HepG2 (cell line): ENCODE measurements around the gene CIAPIN1. TPM values are rescaled to one million over a fixed set of nuclear protein-coding genes. Genes with fewer than 3 reads are reported as not detected.

Experiments
- HOXD1 ChIP-seq: sonication (generic); formaldehyde crosslinking; IDR thresholded peaks from 2 replicates; pipeline ENCODE4 v1.5.0; 2020; ENCODE audit warnings: missing genetic modification reagents
- MXD4 ChIP-seq: IDR thresholded peaks from 2 replicates; pipeline ENCODE4 v1.6.1; 2016; ENCODE audit warnings: mild to moderate bottlenecking, missing biosample characterization, missing genetic modification reagents
- NR0B2 ChIP-seq: sonication (generic); formaldehyde crosslinking; IDR thresholded peaks from 2 replicates; pipeline ENCODE4 v1.4.0; 2020; ENCODE audit warnings: mild to moderate bottlenecking, missing genetic modification reagents
- POGK ChIP-seq: sonication (generic); formaldehyde crosslinking; conservative IDR thresholded peaks from 2 replicates; pipeline ENCODE4 v1.8.0; 2022; ENCODE audit warnings: mild to moderate bottlenecking, moderate library complexity, missing genetic modification reagents
- REL ChIP-seq: sonication (generic); formaldehyde crosslinking; conservative IDR thresholded peaks from 2 replicates; pipeline ENCODE4 v1.8.0; 2022; ENCODE audit warnings: mild to moderate bottlenecking, missing genetic modification reagents, moderate library complexity
- SIN3A ChIP-seq: IDR thresholded peaks from 2 replicates; pipeline ENCODE4 v1.6.1; 2011; ENCODE audit warnings: low read depth, mild to moderate bottlenecking, control low read depth, low read length, borderline replicate concordance
- SNAI1 ChIP-seq: sonication (generic); formaldehyde crosslinking; IDR thresholded peaks from 2 replicates; pipeline ENCODE4 v1.5.0; 2020; ENCODE audit warnings: mild to moderate bottlenecking, missing genetic modification reagents, borderline replicate concordance
- ZFX ChIP-seq: sonication (generic); formaldehyde crosslinking; IDR thresholded peaks from 2 replicates; pipeline ENCODE4 v1.4.0; 2020; ENCODE audit warnings: mild to moderate bottlenecking, low read depth, missing genetic modification reagents, moderate library complexity
- ZNF605 ChIP-seq: sonication (generic); formaldehyde crosslinking; IDR thresholded peaks from 2 replicates; pipeline ENCODE4 v1.8.0; 2022; ENCODE audit warnings: mild to moderate bottlenecking, missing genetic modification reagents
- ZNF678 ChIP-seq: sonication (generic); formaldehyde crosslinking; IDR thresholded peaks from 2 replicates; pipeline ENCODE4 v1.4.0; 2020; ENCODE audit warnings: mild to moderate bottlenecking, missing genetic modification reagents
- ZNF687 ChIP-seq: sonication (generic); formaldehyde crosslinking; IDR thresholded peaks from 2 replicates; pipeline ENCODE4 v1.5.1; 2020; ENCODE audit warnings: mild to moderate bottlenecking, missing genetic modification reagents, moderate library complexity
- polyA plus RNA-seq, 8 experiments: library from polyadenylated mRNA; depleted of rRNA in 3 of 8; stranded (reverse) in 7 of 8; unstranded in 1 of 8; fragments of >200 nt; fragmentation: Illumina TruSeq in 4 of 8; extraction: Trizol in 4 of 8; gene quantifications; 2 replicates each; pipeline versions ENCODE4 v1.2.1 to v1.2.3, GENCODE V29; 2011 to 2016; ENCODE audit warnings: low read depth in 4 of 8, missing spikeins in 1 of 8, mixed read lengths in 1 of 8; ENCODE audit not compliant: insufficient read depth in 1 of 8
- total RNA-seq, 5 experiments: library from RNA; depleted of rRNA; stranded (reverse); fragments of >200 nt; fragmentation: Illumina TruSeq; extraction: Trizol; gene quantifications; 2 replicates each; pipeline ENCODE4 v1.2.3, GENCODE V29; 2016; ENCODE audit warnings: low read depth in 1 of 5
- TF ChIP-seq, protein P1 (sequence below): sonication (generic); formaldehyde crosslinking; IDR thresholded peaks from 2 replicates; pipeline ENCODE4 v1.4.0; 2020; ENCODE audit warnings: missing genetic modification reagents

CIAPIN1 gene
- total and polyA plus RNA-seq, 2 of the 13 experiments (the other 11 are each of a cell fraction or from before 2014, with no cell fraction given), result 69.3 to 89.7 TPM

GRCh38 chr16:57485091-57485915 lies 38.1 kb upstream of the CIAPIN1 start (continued):
- TF ChIP-seq, protein P1, sequence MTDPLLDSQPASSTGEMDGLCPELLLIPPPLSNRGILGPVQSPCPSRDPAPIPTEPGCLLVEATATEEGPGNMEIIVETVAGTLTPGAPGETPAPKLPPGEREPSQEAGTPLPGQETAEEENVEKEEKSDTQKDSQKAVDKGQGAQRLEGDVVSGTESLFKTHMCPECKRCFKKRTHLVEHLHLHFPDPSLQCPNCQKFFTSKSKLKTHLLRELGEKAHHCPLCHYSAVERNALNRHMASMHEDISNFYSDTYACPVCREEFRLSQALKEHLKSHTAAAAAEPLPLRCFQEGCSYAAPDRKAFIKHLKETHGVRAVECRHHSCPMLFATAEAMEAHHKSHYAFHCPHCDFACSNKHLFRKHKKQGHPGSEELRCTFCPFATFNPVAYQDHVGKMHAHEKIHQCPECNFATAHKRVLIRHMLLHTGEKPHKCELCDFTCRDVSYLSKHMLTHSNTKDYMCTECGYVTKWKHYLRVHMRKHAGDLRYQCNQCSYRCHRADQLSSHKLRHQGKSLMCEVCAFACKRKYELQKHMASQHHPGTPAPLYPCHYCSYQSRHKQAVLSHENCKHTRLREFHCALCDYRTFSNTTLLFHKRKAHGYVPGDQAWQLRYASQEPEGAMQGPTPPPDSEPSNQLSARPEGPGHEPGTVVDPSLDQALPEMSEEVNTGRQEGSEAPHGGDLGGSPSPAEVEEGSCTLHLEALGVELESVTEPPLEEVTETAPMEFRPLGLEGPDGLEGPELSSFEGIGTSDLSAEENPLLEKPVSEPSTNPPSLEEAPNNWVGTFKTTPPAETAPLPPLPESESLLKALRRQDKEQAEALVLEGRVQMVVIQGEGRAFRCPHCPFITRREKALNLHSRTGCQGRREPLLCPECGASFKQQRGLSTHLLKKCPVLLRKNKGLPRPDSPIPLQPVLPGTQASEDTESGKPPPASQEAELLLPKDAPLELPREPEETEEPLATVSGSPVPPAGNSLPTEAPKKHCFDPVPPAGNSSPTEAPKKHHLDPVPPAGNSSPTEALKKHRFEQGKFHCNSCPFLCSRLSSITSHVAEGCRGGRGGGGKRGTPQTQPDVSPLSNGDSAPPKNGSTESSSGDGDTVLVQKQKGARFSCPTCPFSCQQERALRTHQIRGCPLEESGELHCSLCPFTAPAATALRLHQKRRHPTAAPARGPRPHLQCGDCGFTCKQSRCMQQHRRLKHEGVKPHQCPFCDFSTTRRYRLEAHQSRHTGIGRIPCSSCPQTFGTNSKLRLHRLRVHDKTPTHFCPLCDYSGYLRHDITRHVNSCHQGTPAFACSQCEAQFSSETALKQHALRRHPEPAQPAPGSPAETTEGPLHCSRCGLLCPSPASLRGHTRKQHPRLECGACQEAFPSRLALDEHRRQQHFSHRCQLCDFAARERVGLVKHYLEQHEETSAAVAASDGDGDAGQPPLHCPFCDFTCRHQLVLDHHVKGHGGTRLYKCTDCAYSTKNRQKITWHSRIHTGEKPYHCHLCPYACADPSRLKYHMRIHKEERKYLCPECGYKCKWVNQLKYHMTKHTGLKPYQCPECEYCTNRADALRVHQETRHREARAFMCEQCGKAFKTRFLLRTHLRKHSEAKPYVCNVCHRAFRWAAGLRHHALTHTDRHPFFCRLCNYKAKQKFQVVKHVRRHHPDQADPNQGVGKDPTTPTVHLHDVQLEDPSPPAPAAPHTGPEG, result no peak
- peak; percentile 73 for TF ChIP-seq ZNF687 (CRISPR knock-in tag)
- peak; percentile 81; the same call in 1 of the 2 replicates for TF ChIP-seq ZNF605
- no peak for TF ChIP-seq ZNF678 (CRISPR knock-in tag)
- TF ChIP-seq ZFX, result peak; percentile 60
- 0 out of 2 replicates have a peak, but pooled peaks have one; percentile 51 for TF ChIP-seq POGK
- no peak for TF ChIP-seq REL (CRISPR knock-in tag)
- no peak for TF ChIP-seq SIN3A
- TF ChIP-seq SNAI1 (CRISPR knock-in tag), result no peak
- TF ChIP-seq MXD4, result no peak
- no peak for TF ChIP-seq HOXD1
- no peak for TF ChIP-seq NR0B2
